ENCODE results near the gene C1QB. TPM values are rescaled to one million over a fixed set of nuclear protein-coding genes. Genes with fewer than 3 reads are reported as not detected.

C1QB gene
- total and polyA plus RNA-seq, 2 of the 8 experiments (the other 6 are each of a cell fraction or from before 2014, with no cell fraction given), result not detected

DNA sequence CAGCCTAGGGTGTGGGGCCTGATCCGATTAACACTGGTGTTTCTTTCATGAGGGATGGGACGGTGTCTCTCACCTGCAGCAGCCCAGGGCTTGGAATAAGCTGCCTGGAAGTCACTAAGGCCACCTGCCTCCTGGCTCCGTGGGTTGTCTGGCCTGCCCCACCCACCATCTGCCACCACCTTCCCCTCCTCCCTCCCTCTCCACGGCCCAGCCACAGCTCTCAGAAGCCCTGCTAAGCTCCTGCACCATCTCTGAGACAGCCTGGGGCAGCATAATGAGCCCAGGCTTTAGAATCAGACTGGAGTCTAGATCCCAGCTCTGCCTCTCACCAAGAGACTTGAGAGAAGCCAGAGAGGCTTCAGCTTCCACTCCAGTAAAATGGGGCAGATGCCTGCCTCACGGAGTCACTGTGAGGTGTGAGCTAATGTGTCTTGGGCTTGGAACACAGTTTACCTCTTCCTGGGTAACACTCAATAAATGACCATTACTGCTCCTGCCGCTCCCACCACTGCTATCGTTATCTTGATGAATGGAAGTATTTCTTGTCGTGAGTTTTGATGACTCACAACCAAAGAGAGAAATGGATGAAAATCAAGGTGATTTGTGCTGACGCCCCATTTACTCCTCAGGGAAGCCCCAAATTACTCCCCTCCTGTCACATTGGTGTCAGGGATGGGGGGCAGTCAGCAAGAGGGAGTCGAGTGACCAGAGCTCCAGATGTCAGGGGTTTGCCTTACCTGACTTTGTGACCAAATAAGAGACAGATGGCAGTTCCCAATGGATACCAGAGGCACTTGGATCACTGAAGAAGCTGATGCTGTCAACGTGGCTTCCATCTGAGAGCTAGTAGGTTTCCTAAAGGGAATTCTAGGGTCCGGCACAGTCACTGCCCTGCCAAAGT lies 40.1 kb upstream of the C1QB start (continued):
- TF ChIP-seq, protein P1, sequence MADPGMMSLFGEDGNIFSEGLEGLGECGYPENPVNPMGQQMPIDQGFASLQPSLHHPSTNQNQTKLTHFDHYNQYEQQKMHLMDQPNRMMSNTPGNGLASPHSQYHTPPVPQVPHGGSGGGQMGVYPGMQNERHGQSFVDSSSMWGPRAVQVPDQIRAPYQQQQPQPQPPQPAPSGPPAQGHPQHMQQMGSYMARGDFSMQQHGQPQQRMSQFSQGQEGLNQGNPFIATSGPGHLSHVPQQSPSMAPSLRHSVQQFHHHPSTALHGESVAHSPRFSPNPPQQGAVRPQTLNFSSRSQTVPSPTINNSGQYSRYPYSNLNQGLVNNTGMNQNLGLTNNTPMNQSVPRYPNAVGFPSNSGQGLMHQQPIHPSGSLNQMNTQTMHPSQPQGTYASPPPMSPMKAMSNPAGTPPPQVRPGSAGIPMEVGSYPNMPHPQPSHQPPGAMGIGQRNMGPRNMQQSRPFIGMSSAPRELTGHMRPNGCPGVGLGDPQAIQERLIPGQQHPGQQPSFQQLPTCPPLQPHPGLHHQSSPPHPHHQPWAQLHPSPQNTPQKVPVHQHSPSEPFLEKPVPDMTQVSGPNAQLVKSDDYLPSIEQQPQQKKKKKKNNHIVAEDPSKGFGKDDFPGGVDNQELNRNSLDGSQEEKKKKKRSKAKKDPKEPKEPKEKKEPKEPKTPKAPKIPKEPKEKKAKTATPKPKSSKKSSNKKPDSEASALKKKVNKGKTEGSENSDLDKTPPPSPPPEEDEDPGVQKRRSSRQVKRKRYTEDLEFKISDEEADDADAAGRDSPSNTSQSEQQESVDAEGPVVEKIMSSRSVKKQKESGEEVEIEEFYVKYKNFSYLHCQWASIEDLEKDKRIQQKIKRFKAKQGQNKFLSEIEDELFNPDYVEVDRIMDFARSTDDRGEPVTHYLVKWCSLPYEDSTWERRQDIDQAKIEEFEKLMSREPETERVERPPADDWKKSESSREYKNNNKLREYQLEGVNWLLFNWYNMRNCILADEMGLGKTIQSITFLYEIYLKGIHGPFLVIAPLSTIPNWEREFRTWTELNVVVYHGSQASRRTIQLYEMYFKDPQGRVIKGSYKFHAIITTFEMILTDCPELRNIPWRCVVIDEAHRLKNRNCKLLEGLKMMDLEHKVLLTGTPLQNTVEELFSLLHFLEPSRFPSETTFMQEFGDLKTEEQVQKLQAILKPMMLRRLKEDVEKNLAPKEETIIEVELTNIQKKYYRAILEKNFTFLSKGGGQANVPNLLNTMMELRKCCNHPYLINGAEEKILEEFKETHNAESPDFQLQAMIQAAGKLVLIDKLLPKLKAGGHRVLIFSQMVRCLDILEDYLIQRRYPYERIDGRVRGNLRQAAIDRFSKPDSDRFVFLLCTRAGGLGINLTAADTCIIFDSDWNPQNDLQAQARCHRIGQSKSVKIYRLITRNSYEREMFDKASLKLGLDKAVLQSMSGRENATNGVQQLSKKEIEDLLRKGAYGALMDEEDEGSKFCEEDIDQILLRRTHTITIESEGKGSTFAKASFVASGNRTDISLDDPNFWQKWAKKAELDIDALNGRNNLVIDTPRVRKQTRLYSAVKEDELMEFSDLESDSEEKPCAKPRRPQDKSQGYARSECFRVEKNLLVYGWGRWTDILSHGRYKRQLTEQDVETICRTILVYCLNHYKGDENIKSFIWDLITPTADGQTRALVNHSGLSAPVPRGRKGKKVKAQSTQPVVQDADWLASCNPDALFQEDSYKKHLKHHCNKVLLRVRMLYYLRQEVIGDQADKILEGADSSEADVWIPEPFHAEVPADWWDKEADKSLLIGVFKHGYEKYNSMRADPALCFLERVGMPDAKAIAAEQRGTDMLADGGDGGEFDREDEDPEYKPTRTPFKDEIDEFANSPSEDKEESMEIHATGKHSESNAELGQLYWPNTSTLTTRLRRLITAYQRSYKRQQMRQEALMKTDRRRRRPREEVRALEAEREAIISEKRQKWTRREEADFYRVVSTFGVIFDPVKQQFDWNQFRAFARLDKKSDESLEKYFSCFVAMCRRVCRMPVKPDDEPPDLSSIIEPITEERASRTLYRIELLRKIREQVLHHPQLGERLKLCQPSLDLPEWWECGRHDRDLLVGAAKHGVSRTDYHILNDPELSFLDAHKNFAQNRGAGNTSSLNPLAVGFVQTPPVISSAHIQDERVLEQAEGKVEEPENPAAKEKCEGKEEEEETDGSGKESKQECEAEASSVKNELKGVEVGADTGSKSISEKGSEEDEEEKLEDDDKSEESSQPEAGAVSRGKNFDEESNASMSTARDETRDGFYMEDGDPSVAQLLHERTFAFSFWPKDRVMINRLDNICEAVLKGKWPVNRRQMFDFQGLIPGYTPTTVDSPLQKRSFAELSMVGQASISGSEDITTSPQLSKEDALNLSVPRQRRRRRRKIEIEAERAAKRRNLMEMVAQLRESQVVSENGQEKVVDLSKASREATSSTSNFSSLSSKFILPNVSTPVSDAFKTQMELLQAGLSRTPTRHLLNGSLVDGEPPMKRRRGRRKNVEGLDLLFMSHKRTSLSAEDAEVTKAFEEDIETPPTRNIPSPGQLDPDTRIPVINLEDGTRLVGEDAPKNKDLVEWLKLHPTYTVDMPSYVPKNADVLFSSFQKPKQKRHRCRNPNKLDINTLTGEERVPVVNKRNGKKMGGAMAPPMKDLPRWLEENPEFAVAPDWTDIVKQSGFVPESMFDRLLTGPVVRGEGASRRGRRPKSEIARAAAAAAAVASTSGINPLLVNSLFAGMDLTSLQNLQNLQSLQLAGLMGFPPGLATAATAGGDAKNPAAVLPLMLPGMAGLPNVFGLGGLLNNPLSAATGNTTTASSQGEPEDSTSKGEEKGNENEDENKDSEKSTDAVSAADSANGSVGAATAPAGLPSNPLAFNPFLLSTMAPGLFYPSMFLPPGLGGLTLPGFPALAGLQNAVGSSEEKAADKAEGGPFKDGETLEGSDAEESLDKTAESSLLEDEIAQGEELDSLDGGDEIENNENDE (IDR thresholded peaks at IDR 0.05; ENCODE audit: insufficient replicate concordance, low read length), result no peak
- TF ChIP-seq TAF1 (IDR thresholded peaks at IDR 0.05; ENCODE audit: low read depth, low read length) (no peak), JUND (IDR thresholded peaks at IDR 0.05; ENCODE audit: low read length) (no peak), CHD1 (IDR thresholded peaks at IDR 0.05; ENCODE audit: low read depth, low read length) (no peak), TBP (IDR thresholded peaks at IDR 0.05; ENCODE audit: low read depth, low read length) (no peak), JUN (IDR thresholded peaks at IDR 0.05; ENCODE audit: low read depth, low read length) (no peak), EZH2 (IDR thresholded peaks at IDR 0.05; ENCODE audit: low read depth, low read length, severe bottlenecking) (no peak), RNF2 (IDR thresholded peaks at IDR 0.05; ENCODE audit: borderline replicate concordance, low read depth, low read length, missing control alignments, poor library complexity, severe bottlenecking) (no peak), ZNF274 (IDR thresholded peaks at IDR 0.05; ENCODE audit: borderline replicate concordance, extremely low read depth, low read length) (no peak)
